Stimulated activated CD8-positive, alpha-beta memory T cell treated with anti-CD3 and anti-CD28 coated beads, Interleukin-15, amount 100 ng/mL, for 24 hours (primary cell): Measurements from ENCODE around the gene IFT52.
"Not testable (repeated sequence)": the region's sequence is repeated elsewhere in the genome, so short reads cannot be mapped to it uniquely, and the experiment has no call there.

Source experiments
- DNase-seq: peaks from one replicate; pipeline ENCODE4 v3.0.0-alpha.2; 2020; ENCODE audit warnings: low read depth

IFT52 gene

DNA sequence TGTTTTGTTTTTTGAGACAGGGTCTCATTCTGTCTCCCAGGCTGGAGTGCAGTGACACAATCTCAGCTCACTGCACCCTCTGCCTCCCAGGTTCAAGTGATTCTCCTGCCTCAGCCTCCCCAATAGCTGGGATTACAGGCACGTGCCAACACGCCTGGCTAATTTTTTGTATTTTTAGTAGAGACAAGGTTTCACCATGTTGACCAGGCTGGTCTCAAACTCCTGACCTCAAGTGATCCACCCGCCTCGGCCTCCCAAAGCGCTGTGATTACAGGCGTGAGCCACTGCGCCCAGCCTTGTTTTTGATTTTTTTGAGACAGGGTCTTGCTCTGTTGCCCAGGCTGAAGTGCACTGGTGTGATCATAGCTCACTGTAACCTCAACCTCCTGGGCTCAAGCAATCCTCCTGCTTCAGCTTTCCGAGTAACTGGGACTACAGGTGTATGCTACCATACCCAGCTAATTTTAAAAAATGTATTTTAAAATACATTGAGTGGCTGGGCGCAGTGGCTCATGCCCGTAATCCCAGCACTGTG is 61.0 kb downstream of the IFT52 start:
- DNase-seq, result not testable (repeated sequence)

DNA sequence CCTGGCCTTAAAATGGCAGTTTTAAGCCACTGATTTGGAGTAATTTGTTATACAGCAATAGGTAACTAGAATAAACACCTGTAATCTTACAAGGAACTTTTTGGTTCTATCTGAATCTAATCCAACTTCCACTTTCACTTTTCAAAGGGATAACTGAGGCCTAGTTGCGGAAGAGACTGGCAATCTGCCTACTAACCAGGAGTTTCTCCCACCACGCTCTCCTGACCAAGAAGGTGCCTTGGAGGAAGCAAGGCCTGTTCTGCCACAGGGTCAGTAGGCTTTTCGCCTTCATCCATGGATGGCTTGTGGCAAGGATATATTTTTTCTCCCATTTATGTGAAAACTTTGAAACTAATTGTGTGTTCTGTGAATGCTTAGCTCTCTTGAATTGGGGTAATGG is 63.2 kb downstream of the IFT52 start:
- no peak for DNase-seq

- not testable (repeated sequence) for DNase-seq
Measured at GRCh38 chr20:43655176-43655575, 64.4 kb downstream of the IFT52 start.

DNA sequence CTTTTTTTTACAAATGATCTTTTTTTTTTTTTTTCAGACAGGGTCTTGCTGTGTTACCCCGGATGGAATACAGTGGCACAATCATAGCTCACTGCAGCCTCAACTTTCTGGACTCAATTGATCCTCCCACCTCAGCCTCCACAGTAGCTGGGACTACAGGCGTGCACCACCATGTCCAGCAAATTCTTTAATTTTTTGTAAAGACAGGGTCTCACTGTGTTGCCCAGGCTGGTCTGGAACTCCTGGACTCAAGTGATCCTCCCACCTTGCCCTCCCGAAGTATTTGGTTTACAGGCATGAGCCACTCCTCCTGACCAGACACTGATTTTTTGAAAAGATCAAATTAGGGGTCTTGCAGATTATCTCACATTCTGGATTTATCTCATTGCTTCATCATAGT is 65.2 kb downstream of the IFT52 start:
- no peak for DNase-seq

GRCh38 chr20:43658069-43658722 is 67.5 kb downstream of the IFT52 start:
- DNase-seq, result no peak

DNA sequence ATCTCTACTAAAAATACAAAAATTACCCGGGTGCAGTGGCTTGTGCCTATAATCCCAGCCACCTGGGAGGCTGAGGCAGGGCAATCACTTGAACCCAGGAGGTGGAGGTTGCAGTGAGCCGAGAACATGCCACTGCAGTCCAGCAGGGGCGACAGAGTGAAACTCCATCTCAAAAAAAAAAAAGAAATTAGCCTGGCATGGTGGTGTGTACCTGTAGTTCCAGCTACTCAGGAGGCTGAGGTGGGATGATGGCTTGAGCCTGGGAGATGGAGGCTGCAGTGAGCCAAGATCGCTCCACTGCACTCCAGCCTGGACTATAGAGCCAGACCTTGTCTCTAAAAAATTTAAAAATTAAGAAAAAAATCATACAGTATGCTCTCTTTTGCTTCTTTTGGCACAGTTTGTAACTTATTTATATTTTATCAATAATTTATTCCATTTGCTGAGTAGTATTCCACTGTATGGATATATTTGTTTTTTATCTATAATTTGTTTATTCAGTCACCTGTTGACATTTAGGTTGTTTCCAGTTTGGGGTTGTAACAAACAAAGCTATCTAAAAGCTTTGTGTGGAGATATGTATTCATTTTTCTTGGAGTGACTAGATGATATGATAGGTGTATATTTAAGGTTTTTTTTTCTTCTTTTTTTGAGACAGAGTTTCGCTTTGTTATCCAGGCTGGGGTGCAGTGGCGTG is 68.1 kb downstream of the IFT52 start:
- no peak for DNase-seq

DNA sequence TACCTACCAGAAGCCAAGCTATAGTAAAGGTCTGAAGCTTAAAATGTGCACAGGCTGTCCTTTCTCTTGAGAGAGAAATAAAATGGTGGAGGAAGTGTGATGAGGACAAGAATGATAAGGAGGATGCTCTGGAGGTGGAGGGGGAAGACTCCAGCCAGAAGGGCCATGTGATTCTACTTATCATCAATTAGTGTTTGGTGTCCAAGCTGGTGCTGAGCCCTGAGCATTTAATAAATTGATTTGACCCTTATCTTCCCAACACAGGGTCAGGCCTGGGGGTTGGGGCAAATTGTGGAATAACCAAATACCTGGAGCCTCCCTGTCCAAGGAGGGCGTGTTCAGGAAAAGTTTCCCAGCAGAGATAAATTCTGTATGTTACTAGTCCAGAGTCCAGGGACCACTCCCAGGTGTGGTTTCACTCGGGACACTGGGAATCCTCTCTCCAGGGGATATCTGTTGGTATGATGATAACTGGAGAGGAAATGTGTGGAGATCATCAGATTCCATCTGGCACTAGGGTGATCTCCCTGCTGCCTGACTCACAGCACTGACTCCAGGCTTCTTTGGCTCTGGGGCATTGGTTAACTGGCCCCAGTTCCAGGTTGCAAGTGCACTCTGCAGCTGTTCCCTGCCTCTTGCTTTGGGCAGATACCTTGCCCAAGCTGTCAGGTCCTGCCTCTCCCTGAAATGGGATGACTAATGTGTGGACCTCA is 72.4 kb downstream of the IFT52 start:
- DNase-seq, result no peak

- DNase-seq, result no peak
Measured at GRCh38 chr20:43665466-43666176, 74.9 kb downstream of the IFT52 start.

GRCh38 chr20:43666376-43667328 is 75.9 kb downstream of the IFT52 start, which contains the start of gene MYBL2:
Gene MYBL2 (plus strand): TSS chr20:43667114. CDS start chr20:43667284, 170 bp downstream.
- DNase-seq, result peak; percentile 49

DNA sequence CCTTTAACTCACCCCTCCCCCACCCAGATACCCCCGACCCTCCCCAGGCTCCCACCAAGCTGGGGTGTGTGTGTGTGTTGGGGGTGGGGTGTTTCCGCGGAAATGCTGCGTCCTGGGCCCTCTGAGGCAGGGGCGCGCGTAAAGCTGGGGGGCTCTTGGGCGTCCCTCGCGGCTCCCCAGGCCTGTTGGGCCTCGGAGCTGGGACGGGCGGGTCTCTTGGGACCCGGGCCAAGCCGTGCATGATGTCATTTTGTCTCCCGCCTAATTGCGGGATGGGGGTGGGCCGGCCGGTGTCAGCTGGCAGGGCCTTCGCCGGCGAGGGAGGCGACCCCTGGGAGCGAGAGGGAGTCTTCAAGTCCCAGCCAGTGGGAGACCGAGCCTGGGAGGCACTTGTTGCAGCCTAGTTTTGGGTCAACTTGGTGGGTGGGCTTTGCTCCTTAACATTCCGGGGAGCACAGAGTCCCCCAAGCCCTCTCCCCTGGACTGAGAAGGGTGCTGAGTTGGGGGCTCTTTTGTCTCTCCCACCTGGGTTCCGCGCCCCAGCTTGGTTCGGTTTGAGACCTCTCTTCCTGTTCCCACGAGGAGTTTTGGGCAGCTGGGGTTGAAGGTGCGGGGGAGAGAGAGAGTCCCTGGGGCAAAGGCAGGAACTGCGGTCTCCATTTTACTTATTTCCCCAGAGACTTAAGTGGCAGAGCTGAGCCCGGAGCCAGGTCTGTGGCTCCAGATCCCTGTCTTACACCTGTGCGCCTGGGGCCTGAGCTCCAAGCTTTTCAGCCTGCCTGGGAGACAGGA is 76.8 kb downstream of the IFT52 start:
- no peak for DNase-seq

- DNase-seq, result no peak
Measured at GRCh38 chr20:43669332-43669731, 78.6 kb downstream of the IFT52 start.

GRCh38 chr20:43670423-43670822 is 79.7 kb downstream of the IFT52 start:
- no peak for DNase-seq

DNA sequence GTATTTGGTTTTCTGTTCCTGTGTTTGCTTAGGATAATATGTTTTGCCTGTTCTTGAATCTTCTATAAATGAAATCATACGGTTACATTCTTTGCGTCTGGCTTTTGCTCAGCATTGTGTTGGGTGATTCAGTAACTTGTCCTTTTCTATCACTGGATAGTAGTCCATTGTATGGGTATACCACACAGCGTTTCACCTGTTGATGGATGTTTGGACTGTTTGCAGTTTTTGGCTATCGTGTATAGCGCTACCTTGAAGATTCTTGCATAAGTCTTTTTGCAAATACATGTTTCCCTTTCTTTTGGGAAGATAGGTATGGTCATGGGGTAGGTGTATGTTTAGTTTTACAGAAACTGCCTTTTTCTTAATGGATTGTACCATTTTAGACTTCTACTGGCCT is 85.6 kb downstream of the IFT52 start:
- no peak for DNase-seq

GRCh38 chr20:43680981-43681380 is 90.2 kb downstream of the IFT52 start:
- no peak for DNase-seq

DNA sequence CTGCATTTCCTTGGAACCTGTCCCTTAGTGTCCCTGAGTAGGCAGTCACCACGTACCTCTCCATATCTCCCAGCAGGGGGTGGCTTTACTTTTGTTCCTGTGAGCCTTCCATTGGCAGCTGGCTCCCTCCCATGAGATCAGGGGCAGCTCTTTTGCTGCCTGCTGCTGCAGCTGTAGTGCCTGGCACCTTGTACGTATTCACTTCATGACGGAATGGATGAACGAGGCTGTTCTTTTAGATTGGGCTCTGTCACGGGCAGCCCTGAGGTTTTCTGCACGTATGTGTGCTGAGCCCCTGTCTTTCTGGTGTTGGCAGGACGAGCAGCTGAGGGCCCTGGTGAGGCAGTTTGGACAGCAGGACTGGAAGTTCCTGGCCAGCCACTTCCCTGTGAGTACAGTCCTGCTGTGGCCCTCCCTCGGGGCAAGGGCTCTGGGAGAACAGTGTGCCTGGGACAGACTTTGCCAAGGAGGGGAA is 90.8 kb downstream of the IFT52 start:
- DNase-seq, result no peak

DNA sequence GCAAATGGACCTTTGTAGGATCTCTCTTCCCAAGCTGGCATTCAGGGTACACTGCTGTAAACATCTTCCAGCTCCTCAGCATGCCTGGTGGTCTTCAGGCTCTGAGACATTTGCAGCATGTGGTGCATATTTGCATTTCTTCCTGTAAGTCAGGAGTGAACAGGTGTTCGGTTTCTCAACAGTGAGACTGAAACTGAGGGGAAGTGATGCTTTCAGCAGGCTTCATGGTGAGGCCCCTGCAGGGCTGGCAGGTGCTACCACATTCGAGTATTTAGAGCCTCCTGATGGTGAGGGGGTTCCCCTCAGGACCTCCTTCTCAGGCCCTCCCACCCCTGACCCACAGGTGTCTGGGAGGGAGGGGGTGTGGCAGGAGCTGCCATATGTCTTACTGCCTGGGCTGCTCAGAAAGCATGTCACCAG is 91.3 kb downstream of the IFT52 start:
- no peak for DNase-seq

- DNase-seq, result no peak
Measured at GRCh38 chr20:43682446-43682845, 91.7 kb downstream of the IFT52 start.

DNA sequence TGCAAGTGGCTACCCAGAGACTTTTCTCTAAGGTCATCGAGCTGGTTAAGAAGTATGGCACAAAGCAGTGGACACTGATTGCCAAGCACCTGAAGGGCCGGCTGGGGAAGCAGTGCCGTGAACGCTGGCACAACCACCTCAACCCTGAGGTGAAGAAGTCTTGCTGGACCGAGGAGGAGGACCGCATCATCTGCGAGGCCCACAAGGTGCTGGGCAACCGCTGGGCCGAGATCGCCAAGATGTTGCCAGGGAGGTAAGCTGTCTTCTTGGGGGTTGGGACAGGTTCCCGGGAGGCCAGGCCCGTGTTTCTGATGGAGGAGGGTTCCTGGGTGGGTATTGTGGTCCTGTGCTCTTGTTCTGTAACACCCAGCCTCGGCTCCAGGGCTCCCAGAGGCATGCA is 96.1 kb downstream of the IFT52 start:
- no peak for DNase-seq

DNA sequence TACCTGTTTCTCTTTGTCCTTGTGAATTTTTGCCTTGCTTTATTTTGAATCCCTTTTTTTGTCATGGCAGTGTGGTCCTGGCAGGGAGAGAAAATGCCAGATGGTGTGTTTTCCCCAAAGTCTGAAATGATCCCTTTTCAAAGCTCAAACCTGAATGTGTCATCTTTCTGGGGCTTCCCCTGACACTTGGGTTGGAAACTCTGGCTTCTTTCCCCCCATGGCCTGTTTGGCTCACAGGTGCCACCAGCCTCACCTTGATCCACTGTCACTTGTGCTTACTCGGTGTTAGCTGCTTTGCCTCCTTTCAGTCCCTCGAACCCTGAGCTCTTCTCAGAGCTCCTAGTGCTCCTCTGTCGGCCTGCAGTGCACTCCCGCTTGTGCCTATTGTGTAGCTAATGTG is 98.4 kb downstream of the IFT52 start:
- no peak for DNase-seq
